ENCODE results near the gene SOX12.

The SOX12 gene

GRCh38 chr20:295804-296203, 29.5 kb upstream of the SOX12 start:
- H3K4me3 ChIP-seq (replicated peaks in 1 of 2; ENCODE audit: low read depth in 2 of 2, low read length in 2 of 2) = no peak overlapping the region
- no peak for DNase-seq (ENCODE audit: low read depth in 2 of 2)
- no peak for TF ChIP-seq CTCF (IDR thresholded peaks at IDR 0.05; ENCODE audit: low read depth, low read length)

- peak within 1 kb of the TSS; percentile 91 to 92 for H3K4me3 ChIP-seq (replicated peaks in 1 of 2; ENCODE audit: low read depth in 2 of 2, low read length in 2 of 2)
- no peak for TF ChIP-seq CTCF (IDR thresholded peaks at IDR 0.05; ENCODE audit: low read depth, low read length)
- DNase-seq (ENCODE audit: low read depth in 2 of 2) = peak; percentile 94 to 98
These were observed 28.0 kb upstream of the SOX12 start, which contains the start of gene ZCCHC3 for GRCh38 chr20:297098-297924. Gene ZCCHC3, plus strand, starts transcription at chr20:297570. Its CDS starts 17 bp downstream, at chr20:297587.

- H3K4me3 ChIP-seq (replicated peaks in 1 of 2; ENCODE audit: low read depth in 2 of 2, low read length in 2 of 2) = peak overlapping the region; percentile 91 to 92
- TF ChIP-seq CTCF (IDR thresholded peaks at IDR 0.05; ENCODE audit: low read depth, low read length) = no peak
- DNase-seq (ENCODE audit: low read depth in 2 of 2) = peak; percentile 77 to 78
These were observed 27.2 kb upstream of the SOX12 start for GRCh38 chr20:297925-298775.

- no peak for DNase-seq (ENCODE audit: low read depth in 2 of 2)
- peak overlapping the region; percentile 91 to 92 for H3K4me3 ChIP-seq (replicated peaks in 1 of 2; ENCODE audit: low read depth in 2 of 2, low read length in 2 of 2)
- no peak for TF ChIP-seq CTCF (IDR thresholded peaks at IDR 0.05; ENCODE audit: low read depth, low read length)
These were observed 26.5 kb upstream of the SOX12 start for GRCh38 chr20:298776-299391.

- peak in 1 of 2 donors; percentile 22 for DNase-seq (ENCODE audit: low read depth in 2 of 2)
- TF ChIP-seq CTCF (IDR thresholded peaks at IDR 0.05; ENCODE audit: low read depth, low read length) = no peak
- H3K4me3 ChIP-seq (replicated peaks in 1 of 2; ENCODE audit: low read depth in 2 of 2, low read length in 2 of 2) = peak overlapping the region in 1 of 2 donors; percentile 92
These were observed 24.9 kb upstream of the SOX12 start for GRCh38 chr20:300345-300990.

Measured in cardiac fibroblast (primary cell).